Measurements from ENCODE around the gene GAL3ST1.
"Not testable (repeated sequence)": the region's sequence is repeated elsewhere in the genome, so short reads cannot be mapped to it uniquely, and the experiment has no call there.

Gene GAL3ST1

DNA sequence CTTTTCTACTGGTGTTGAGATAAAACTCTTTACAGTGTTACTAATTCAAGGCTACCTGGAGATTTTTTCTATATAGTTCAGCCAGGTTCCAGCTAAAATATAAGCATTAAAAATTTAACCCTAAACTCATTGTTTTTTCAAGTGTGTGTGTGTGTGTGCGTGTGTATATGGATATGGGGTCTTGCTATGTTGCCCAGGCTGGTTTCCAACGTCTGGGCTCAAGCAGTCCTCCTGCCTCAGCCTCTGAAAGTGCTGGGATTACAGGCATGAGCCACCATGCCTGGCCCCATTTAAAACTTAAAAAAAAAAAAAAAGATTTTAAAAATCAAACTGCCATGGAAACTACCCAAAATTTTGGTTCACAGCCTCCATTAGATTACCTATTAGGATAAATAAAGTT is 21.7 kb upstream of the GAL3ST1 start:
- DNase-seq (ENCODE audit: low read depth) = no peak

DNA sequence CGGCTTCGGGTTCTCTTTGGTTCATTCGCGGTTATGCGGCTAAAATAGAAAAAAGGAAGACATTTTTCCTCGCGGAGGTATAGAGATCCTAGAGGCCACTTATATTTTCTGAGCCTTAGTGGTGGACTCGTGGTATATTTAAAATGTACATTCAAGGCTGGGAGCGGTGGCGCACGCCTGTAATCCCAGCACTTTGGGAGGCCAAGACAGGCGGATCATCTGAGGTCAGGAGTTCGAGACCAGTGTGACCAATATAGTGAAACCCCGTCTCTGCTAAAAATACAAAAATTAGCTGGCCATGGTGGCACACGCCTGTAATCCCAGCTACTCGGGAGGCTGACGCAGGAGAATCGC is 17.9 kb upstream of the GAL3ST1 start:
- DNase-seq (ENCODE audit: low read depth) = not testable (repeated sequence)

- DNase-seq (ENCODE audit: low read depth) = peak; percentile 98
Measured at GRCh38 chr22:30591588-30592359, 17.3 kb upstream of the GAL3ST1 start, which contains the start of gene PES1. TSS of gene PES1 (minus strand) at chr22:30591910. CDS start at chr22:30591833, 77 bp downstream.

- peak; percentile 54 for DNase-seq (ENCODE audit: low read depth)
Measured at GRCh38 chr22:30591191-30591587, 16.7 kb upstream of the GAL3ST1 start.

GRCh38 chr22:30586414-30586813 is 11.9 kb upstream of the GAL3ST1 start:
- DNase-seq (ENCODE audit: low read depth) = no peak

DNA sequence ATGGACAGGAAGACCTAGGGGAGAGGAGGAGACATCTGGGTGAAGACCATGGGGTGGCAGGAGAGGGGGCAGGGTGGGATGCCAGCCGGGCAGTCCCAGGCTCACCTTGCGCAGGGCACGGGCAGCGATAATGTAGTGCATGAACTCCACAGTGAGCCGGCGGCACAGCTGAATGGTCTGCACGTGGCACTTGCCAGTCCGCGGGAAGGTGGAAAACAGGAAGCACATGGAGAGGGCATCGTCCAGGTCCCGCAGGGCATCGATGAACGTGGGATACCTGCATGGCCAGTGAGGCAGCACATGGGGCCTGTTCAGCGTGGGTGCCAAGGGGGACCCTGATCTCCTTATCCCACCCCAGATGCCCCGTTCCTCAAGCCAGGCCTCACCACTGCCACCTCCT is 10.0 kb upstream of the GAL3ST1 start:
- DNase-seq (ENCODE audit: low read depth) = no peak

DNA sequence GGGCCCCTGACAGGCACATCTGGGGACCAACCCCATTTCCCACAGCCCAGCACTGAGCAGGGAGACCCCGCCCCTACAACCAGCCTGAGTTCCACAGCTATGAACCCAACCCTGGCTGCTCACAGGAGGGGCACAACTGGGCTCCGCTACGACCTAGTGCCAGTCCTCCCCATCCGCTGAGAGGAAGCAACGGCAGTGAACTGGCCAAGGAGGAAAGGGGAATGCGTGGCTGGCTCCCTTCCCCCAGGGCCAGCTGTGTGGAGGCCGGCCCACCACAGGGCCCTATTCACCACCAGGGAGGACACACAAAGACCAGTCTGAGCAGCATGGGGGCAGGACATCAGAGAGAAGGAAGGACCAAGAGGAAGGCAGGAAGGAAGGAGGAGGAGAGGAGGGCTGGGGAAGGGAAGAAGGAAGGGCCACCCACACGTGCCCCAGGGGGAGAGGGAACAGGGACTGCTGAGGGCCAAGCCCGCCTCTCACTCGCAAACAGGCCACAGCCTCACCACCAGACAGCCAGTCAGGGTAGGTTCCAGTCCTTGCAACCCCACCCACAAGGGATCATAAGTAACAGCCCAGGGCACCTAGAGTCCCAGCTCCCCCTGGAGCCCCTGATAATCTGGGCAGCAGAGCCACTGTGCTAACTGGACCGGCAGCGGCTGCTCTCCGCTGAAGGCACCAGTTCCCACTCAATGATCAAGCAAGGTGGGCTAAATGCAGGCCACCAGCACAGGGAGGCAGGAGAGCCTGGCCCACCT is 8.5 kb upstream of the GAL3ST1 start:
- DNase-seq (ENCODE audit: low read depth) = no peak

GRCh38 chr22:30582051-30582450 is 7.6 kb upstream of the GAL3ST1 start:
- no peak for DNase-seq (ENCODE audit: low read depth)

DNA sequence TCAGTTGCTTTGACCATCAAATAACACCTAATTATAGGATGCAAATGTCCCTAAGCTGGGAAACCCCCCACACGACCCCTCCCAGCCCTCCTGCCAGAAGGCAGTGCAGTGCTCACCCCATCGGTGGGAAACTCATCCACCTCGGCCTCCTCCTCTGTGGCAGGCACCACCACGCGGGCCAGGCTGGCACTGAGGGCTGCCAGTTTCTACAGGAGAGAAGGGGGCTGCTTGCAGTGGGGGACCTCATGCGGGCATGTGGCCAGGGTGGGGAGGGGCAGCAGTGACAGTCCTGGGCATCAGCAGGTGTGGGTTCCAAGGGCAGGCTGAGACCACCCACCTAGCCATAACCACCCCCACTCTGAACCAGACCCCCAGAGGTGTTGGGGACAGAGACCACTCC is 6.4 kb upstream of the GAL3ST1 start:
- DNase-seq (ENCODE audit: low read depth) = no peak

DNA sequence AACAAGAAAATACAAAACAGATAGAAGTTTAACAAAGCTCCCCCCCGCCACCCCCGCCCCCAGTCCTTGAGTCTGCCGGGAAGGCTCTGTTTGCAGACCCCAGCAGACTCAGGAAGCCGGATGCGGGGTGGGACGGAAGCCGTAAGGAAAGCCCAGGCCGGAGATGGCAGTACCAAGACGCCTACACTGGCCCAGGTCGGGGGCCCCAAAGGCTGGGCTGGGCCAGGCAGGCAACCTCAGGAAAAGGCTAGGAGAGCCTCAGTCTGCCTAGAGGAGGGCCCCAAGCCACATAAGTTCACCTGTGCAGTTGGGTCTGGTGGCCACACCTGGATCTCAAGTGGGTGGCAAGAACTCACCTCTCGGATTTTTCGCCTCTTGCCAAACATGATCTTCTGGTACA is 4.0 kb upstream of the GAL3ST1 start:
- DNase-seq (ENCODE audit: low read depth) = no peak

DNA sequence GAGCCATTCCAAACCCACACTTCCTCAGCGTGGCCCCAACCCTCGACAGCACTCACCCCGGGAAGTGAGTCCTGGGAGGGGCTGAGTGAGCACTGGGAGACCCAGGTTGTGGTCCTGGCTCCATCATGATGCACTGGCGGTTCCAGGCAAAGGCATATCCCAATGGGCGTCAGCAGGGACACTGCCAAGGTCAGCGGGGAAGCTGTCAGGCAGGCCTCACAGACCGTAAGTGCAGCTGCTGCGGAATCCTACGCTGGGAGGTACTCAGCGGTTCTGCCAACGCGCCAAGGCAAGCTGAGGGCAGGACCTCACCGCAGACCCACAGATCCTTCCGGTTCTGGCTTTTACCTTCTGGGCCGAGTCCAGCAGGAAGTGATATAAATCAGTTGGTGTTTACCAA is 1.4 kb upstream of the GAL3ST1 start:
- DNase-seq (ENCODE audit: low read depth) = no peak

- peak; percentile 67 for DNase-seq (ENCODE audit: low read depth)
Measured at GRCh38 chr22:30574997-30575671, 669 bp upstream of the GAL3ST1 start.

GRCh38 chr22:30573594-30574094 is 821 bp downstream of the GAL3ST1 start:
- DNase-seq (ENCODE audit: low read depth) = no peak

DNA sequence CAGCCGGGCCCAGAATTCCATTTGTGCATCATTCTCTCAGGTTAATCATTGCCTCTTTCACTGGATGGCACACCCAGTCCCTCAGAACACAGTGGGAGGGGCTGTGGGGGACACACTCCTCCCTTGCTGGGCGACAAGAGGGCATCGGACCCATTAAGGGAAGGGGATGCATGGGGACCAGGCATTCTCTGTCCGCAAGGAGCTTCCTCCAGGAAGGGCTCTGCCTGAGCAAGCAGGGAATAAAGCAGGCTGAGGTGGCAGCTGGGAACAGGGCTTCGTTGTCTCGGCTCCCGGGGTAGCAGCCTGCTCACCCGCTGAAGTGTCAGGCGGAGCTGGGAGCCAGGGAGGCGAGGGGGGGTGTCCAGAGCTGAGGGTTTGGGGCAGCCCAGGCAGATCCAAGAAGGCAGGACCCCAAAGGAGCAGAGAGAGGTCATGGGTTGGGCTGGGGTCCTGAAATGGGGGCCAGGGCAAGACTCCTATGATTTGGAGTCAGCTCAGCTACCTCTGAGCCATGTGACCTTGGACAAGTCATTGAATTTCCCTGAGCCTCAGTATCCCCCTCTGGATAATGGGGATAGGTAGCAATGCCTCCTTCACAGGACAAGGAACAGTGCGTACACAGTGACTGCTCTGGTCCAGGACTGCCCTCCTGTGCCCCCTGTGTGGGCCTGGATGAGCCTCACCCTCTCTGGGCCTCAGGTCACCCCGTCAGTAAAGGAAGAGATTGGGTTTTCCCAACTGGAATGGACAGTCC is 1.4 kb downstream of the GAL3ST1 start:
- no peak for DNase-seq (ENCODE audit: low read depth)

GRCh38 chr22:30572210-30572609 is 2.3 kb downstream of the GAL3ST1 start:
- DNase-seq (ENCODE audit: low read depth) = no peak

- no peak for DNase-seq (ENCODE audit: low read depth)
Measured at GRCh38 chr22:30569674-30570202, 4.7 kb downstream of the GAL3ST1 start.

- no peak for DNase-seq (ENCODE audit: low read depth)
Measured at GRCh38 chr22:30568137-30568805, 6.2 kb downstream of the GAL3ST1 start.

GRCh38 chr22:30567277-30567676 is 7.2 kb downstream of the GAL3ST1 start:
- DNase-seq (ENCODE audit: low read depth) = not testable (repeated sequence)

- no peak for DNase-seq (ENCODE audit: low read depth)
Measured at GRCh38 chr22:30566125-30566524, 8.3 kb downstream of the GAL3ST1 start.

DNA sequence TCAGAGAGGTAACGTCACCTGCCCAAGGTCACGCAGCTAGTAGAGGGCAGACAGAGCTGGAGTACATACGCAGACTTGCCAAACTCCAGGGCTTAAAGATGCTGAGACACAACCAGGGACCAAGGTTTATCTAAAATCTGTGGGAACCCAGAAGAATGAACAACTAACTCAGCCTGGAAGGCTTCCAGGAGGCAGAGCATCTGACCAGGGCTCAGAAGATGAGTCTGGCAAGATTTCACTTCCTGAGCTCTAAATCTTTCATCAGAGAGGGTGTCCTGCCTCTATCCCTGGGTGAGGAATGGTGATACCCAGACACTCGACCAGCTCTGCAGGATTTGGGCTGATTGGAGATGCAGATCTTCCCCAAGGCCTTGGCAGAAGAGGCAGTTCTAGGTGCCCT is 9.1 kb downstream of the GAL3ST1 start:
- peak; percentile 75 for DNase-seq (ENCODE audit: low read depth)

DNA sequence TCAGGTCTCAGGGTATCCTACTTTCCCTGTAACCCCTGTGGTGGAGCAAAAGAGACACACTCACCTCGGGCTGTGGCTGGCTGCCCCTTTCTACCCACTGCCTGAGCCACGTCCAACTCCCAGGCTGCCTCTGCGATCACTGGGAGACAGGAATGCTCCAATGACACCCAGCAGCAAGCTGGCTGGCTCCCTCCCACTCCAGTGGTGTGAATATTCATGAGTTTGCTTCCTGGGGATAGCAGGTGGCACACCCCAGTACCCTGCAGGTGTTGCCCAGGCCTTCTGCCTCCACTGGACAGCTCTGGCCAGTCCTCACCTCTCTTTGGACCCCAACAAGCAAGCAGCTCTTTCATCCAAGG is 9.7 kb downstream of the GAL3ST1 start:
- no peak for DNase-seq (ENCODE audit: low read depth)

Measured in EH (cell line).